GM19351 (cell line): ENCODE results near the gene A1CF.

Experiments
- ATAC-seq: cut with Tn5 transposase; IDR thresholded peaks from one replicate; pipeline ENCODE4 v1.9.1; 2021; ENCODE audit warnings: mild to moderate bottlenecking, moderate library complexity; ENCODE audit not compliant: unreplicated experiment

The A1CF gene

GRCh38 chr10:50862719-50863118, 22.7 kb downstream of the A1CF start:
- no peak for ATAC-seq

GRCh38 chr10:50861370-50861769, 24.1 kb downstream of the A1CF start:
- no peak for ATAC-seq

GRCh38 chr10:50857579-50857978, 27.8 kb downstream of the A1CF start:
- no peak for ATAC-seq

- no peak for ATAC-seq
Observed at GRCh38 chr10:50855461-50855860, 30.0 kb downstream of the A1CF start.

- ATAC-seq, result no peak
Observed at GRCh38 chr10:50855015-50855414, 30.4 kb downstream of the A1CF start.

- no peak for ATAC-seq
Observed at GRCh38 chr10:50853557-50853956, 31.9 kb downstream of the A1CF start.

GRCh38 chr10:50851884-50852671, 33.3 kb downstream of the A1CF start:
- no peak for ATAC-seq

GRCh38 chr10:50850578-50851230, 34.7 kb downstream of the A1CF start:
- ATAC-seq, result no peak

- no peak for ATAC-seq
Observed at GRCh38 chr10:50846753-50847152, 38.7 kb downstream of the A1CF start.

- ATAC-seq, result no peak
Observed at GRCh38 chr10:50837095-50837494, 48.3 kb downstream of the A1CF start.

GRCh38 chr10:50832171-50832751, 53.2 kb downstream of the A1CF start:
- no peak for ATAC-seq

- no peak for ATAC-seq
Observed at GRCh38 chr10:50830066-50830465, 55.4 kb downstream of the A1CF start.

GRCh38 chr10:50824782-50825181, 60.6 kb downstream of the A1CF start:
- ATAC-seq, result no peak

- no peak for ATAC-seq
Observed at GRCh38 chr10:50823789-50824188, 61.6 kb downstream of the A1CF start.

GRCh38 chr10:50809596-50809995, 75.8 kb downstream of the A1CF start:
- no peak for ATAC-seq

- ATAC-seq, result no peak
Observed at GRCh38 chr10:50807851-50808776, 77.3 kb downstream of the A1CF start.

- ATAC-seq, result no peak
Observed at GRCh38 chr10:50805981-50806622, 79.3 kb downstream of the A1CF start.

GRCh38 chr10:50799595-50799994, 85.8 kb downstream of the A1CF start:
- no peak for ATAC-seq

- no peak for ATAC-seq
Observed at GRCh38 chr10:50798297-50798696, 87.1 kb downstream of the A1CF start.

GRCh38 chr10:50796693-50797092, 88.7 kb downstream of the A1CF start:
- ATAC-seq, result no peak

GRCh38 chr10:50794490-50794889, 90.9 kb downstream of the A1CF start:
- no peak for ATAC-seq
